NB4 (cell line): ENCODE results near the gene NEIL3.

ENCODE experiments used
- DNase-seq: peaks from one replicate; pipeline ENCODE4 v3.0.0; 2010; ENCODE audit warnings: low read depth
- H3K4me3 ChIP-seq: one replicate; pipeline ENCODE4 v1.5.1; 2011; ENCODE audit warnings: mild to moderate bottlenecking, low read depth, low read length, moderate library complexity
- MYC ChIP-seq: IDR thresholded peaks from 2 replicates; pipeline ENCODE4 v1.6.1; 2011; ENCODE audit warnings: low read depth, low read length
- POLR2A ChIP-seq: IDR thresholded peaks from 2 replicates; pipeline ENCODE4 v1.6.1; 2011; ENCODE audit warnings: mild to moderate bottlenecking; ENCODE audit not compliant: insufficient read length; ENCODE audit errors: extremely low read depth
- TF ChIP-seq, protein P1 (sequence below): IDR thresholded peaks from one replicate; pipeline ENCODE4 v1.5.1; 2012; ENCODE audit warnings: low read depth, low read length
- TF ChIP-seq, protein P2 (sequence below): IDR thresholded peaks from 2 replicates; pipeline ENCODE4 v1.6.1; 2011; ENCODE audit warnings: low read depth, low read length

The NEIL3 gene

DNA sequence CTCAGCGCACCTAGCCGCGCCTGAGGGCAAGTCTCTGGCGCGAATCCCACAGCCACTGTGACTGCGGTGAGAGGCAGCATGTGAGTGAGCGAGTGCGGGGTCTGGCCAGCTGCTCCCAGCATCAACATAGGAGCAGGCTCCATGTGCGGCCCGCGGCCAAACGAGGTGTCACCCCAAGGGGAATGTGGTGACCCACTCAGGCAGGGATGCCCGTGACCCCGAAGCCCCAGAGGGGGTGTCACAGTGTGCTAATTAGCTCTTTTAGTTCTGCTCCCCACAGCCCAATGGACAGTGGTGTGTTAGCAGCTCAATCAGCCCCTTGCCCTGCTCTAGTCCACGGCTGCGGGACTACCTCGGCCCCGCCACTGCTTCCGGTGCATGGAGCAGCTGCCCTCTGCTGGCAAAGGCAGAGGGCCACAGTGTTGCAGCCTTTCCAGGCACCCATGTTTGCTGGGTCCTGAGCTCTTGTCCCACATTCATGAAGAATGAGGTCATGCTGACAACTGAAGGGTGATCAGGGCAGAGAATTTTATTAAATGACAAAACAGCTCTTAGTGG, 71.1 kb downstream of the NEIL3 start:
- no peak overlapping the region for H3K4me3 ChIP-seq
- DNase-seq, result peak; percentile 41
- TF ChIP-seq, protein P1, sequence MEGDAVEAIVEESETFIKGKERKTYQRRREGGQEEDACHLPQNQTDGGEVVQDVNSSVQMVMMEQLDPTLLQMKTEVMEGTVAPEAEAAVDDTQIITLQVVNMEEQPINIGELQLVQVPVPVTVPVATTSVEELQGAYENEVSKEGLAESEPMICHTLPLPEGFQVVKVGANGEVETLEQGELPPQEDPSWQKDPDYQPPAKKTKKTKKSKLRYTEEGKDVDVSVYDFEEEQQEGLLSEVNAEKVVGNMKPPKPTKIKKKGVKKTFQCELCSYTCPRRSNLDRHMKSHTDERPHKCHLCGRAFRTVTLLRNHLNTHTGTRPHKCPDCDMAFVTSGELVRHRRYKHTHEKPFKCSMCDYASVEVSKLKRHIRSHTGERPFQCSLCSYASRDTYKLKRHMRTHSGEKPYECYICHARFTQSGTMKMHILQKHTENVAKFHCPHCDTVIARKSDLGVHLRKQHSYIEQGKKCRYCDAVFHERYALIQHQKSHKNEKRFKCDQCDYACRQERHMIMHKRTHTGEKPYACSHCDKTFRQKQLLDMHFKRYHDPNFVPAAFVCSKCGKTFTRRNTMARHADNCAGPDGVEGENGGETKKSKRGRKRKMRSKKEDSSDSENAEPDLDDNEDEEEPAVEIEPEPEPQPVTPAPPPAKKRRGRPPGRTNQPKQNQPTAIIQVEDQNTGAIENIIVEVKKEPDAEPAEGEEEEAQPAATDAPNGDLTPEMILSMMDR, result peak; percentile 41
- TF ChIP-seq MYC, result no peak

DNA sequence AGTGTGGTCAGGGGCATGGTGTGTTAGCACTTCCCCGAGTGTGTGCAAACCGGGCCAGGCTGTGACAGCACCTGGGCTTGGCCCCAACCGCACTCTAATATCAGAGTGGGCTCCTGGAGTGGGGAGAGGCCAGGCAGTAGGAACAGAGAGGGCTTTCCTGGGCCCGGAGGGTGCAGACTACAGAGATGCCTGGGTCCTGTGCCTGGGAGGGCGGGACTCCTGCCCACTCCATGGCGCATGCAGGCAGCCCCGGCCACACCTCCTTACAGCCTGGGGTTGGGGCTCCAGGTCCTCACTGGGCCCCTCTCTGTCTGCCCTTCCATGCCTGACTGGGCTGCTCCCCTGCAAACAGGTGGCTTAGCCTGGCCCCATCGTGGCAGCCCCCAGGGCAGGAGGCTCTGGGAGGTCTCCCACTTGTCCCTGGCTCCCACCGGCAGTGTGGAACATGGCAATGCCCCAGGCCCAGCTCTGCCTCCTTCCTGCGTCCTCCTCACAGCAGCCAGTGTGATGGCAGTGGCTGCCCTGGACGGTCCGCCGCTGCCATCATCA, 72.2 kb downstream of the NEIL3 start:
- TF ChIP-seq, protein P2, sequence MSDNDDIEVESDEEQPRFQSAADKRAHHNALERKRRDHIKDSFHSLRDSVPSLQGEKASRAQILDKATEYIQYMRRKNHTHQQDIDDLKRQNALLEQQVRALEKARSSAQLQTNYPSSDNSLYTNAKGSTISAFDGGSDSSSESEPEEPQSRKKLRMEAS, result no peak
- no peak for TF ChIP-seq POLR2A
- TF ChIP-seq, protein P1, result no peak
- TF ChIP-seq MYC, result no peak
- H3K4me3 ChIP-seq, result no peak overlapping the region
- no peak for DNase-seq

DNA sequence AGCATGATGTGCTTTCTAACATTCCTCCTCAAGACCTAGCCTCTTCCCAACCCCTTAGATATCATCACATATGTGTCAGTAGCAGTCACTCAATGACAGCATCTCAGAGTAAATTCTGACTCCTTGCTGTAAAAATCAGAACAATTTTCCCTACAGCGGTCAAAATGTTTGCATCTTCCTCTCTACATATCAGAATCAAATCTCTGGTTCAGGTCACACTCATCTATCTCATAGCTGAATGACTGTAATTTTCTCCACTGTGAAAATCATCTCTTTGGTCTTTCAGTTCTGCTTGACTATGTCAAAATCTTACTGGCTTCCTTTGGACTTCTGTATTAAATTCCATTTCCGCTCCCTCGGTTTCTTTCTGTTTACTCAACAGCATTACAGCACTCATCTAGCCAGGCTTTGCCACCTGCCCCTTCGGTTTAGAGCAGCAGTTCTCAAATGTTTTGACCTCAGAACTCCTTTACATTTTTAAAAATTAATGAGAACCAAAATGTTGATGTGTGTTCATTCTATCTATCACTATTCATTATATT, 75.3 kb downstream of the NEIL3 start:
- no peak overlapping the region for H3K4me3 ChIP-seq
- DNase-seq, result no peak
- TF ChIP-seq, protein P2, result no peak
- TF ChIP-seq MYC (no peak), POLR2A (no peak)
- TF ChIP-seq, protein P1, result no peak

DNA sequence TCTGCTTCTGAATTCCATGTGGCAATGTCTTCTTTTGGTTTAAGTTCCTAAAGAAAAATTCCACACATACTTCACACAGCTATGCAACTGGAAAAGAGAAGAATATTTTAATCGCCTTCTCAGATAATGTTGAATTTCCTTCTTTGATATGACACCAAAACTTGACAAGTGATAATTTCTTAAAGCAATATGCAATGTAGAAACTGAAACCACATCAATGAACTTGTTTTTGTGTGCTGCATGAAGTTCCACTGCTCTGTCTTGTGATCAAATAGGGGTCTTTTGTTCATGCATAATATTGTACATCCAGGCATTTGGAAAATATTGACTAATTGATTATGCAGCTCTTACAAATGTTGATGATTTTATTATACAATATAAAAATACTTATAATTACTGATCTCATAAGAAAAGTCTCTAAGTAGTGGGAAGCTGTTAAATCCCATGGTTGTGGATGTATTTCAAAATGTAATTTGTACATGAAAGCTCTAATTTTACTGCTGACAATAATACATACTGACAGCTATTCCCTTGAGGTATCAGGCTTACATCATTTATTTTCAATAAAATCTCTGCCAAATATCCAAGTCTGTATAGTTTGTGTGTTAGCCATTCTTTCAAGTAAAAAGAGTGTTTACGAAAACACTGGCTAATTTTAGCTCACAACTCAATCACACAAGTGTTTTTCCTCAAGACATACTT, 76.1 kb downstream of the NEIL3 start:
- no peak for DNase-seq
- H3K4me3 ChIP-seq, result no peak overlapping the region
- TF ChIP-seq MYC (no peak), POLR2A (no peak)
- TF ChIP-seq, protein P2, result no peak
- TF ChIP-seq, protein P1, result no peak

DNA sequence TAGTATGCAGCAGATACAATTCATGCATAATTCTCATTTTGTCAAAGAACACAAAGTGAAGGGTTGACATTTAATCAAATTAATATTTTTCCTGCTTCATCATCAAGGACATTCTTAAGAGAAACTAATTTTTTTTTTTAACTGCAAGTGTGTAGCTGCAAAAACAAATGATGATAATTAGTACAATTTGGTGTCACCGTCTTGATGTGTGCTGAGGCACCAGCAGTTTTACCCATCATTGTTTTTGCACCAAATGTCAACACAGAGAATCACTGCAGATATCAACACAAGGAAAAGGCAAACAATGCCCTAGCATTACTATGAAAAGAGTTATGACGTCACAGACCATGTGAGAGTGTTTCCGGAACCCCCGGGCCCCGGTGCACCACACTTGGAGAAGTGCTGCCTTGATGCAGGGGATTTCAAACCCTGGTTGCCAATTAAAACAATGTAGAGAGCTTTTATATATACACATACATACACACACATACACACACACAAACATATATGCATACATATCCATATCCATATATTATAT, 76.7 kb downstream of the NEIL3 start:
- TF ChIP-seq, protein P1, result no peak
- TF ChIP-seq MYC, result no peak
- no peak for TF ChIP-seq POLR2A
- TF ChIP-seq, protein P2, result no peak
- no peak overlapping the region for H3K4me3 ChIP-seq
- no peak for DNase-seq
